Endodermal cell (in vitro differentiated cells): ENCODE results near the gene HLF. TPM values are rescaled to one million over a fixed set of nuclear protein-coding genes. Genes with fewer than 3 reads are reported as not detected.

Experiments used
- DNase-seq: peaks from one replicate; pipeline ENCODE4 v3.0.0-alpha.2; 2017
- H3K27ac ChIP-seq: 2 replicates; pipeline ENCODE4 v1.5.1; 2013; ENCODE audit warnings: mild to moderate bottlenecking, low read depth, low read length, moderate library complexity
- H3K27me3 ChIP-seq: 2 replicates; pipeline ENCODE4 v1.6.1; 2013; ENCODE audit warnings: mild to moderate bottlenecking, low read length, moderate library complexity; ENCODE audit not compliant: insufficient read depth, control insufficient read depth, poor library complexity, severe bottlenecking
- H3K36me3 ChIP-seq: 2 replicates; pipeline ENCODE4 v1.7.0; 2013; ENCODE audit warnings: mild to moderate bottlenecking, low read length, moderate library complexity; ENCODE audit not compliant: control insufficient read depth, insufficient read depth
- H3K4me1 ChIP-seq: one replicate; pipeline ENCODE4 v1.7.0; 2013; ENCODE audit warnings: low read length; ENCODE audit not compliant: control insufficient read depth, insufficient read depth
- H3K4me3 ChIP-seq: 2 replicates; pipeline ENCODE4 v1.5.1; 2013; ENCODE audit warnings: mild to moderate bottlenecking, low read length, moderate library complexity
- H3K9ac ChIP-seq: 2 replicates; pipeline ENCODE4 v1.6.1; 2013; ENCODE audit warnings: mild to moderate bottlenecking, low read length, moderate library complexity; ENCODE audit not compliant: poor library complexity, severe bottlenecking; ENCODE audit errors: extremely low read depth
- H3K9me3 ChIP-seq: 2 replicates; pipeline ENCODE4 v1.6.1; 2013; ENCODE audit warnings: mild to moderate bottlenecking, low read length, moderate library complexity; ENCODE audit not compliant: control insufficient read depth
- H3K27ac Mint-ChIP-seq: 2 replicates; pipeline ENCODE4 v1.8.0; 2020; ENCODE audit warnings: mixed read lengths
- H3K27me3 Mint-ChIP-seq: 2 replicates; pipeline ENCODE4 v1.8.0; 2021; ENCODE audit warnings: mild to moderate bottlenecking, mixed read lengths; ENCODE audit not compliant: insufficient read depth
- H3K36me3 Mint-ChIP-seq: 2 replicates; pipeline ENCODE4 v1.8.0; 2020; ENCODE audit warnings: low read depth, mixed read lengths
- H3K4me1 Mint-ChIP-seq: 2 replicates; pipeline ENCODE4 v1.8.0; 2020; ENCODE audit warnings: mixed read lengths
- H3K4me3 Mint-ChIP-seq: 2 replicates; pipeline ENCODE4 v1.8.0; 2020; ENCODE audit warnings: mild to moderate bottlenecking, moderate library complexity, mixed read lengths
- H3K9me3 Mint-ChIP-seq: 2 replicates; pipeline ENCODE4 v1.8.0; 2020; ENCODE audit warnings: mild to moderate bottlenecking, mixed read lengths
- WGBS, 2 experiments: methylation state at CpG; one replicate each; pipeline versions ENCODE4 v1.1.5 to v1.1.7; 2013; ENCODE audit warnings: missing lambda C conversion rate in 2 of 2, mixed read lengths in 1 of 2; ENCODE audit not compliant: insufficient coverage in 1 of 2, insufficient read length in 1 of 2; 5-methylcytosine and 5-hydroxymethylcytosine counted together
- total RNA-seq, 2 donors: library from RNA; stranded (reverse); fragmentation: NEBNext Ultra II Directional in 1 of 2; extraction: Animal tissue kit (Norgen Biotek cat#: 25700) in 1 of 2; gene quantifications; 2 replicates in 1 of 2; 3 replicates in 1 of 2; pipeline ENCODE4 v1.2.1, GENCODE V29; 2021
- TF ChIP-seq, protein P1 (sequence below): fragments of 200-600 bp; sonication (generic); conservative IDR thresholded peaks from 2 replicates; pipeline ENCODE4 v1.5.0; 2021; ENCODE audit warnings: antibody characterized with exemption, mild to moderate bottlenecking

The HLF gene
- total RNA-seq, 2 donors from 2014 or later = not detected

DNA sequence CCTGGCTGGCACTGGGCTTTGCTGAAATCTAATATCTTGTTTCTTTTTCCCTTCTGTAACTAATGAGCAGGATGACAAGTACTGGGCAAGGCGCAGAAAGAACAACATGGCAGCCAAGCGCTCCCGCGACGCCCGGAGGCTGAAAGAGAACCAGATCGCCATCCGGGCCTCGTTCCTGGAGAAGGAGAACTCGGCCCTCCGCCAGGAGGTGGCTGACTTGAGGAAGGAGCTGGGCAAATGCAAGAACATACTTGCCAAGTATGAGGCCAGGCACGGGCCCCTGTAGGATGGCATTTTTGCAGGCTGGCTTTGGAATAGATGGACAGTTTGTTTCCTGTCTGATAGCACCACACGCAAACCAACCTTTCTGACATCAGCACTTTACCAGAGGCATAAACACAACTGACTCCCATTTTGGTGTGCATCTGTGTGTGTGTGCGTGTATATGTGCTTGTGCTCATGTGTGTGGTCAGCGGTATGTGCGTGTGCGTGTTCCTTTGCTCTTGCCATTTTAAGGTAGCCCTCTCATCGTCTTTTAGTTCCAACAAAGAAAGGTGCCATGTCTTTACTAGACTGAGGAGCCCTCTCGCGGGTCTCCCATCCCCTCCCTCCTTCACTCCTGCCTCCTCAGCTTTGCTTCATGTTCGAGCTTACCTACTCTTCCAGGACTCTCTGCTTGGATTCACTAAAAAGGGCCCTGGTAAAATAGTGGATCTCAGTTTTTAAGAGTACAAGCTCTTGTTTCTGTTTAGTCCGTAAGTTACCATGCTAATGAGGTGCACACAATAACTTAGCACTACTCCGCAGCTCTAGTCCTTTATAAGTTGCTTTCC is 56.0 kb downstream of the HLF start:
- WGBS, 2 experiments = 94 to 97% methylated on average over 15 to 23 of the region's 23 CpGs

DNA sequence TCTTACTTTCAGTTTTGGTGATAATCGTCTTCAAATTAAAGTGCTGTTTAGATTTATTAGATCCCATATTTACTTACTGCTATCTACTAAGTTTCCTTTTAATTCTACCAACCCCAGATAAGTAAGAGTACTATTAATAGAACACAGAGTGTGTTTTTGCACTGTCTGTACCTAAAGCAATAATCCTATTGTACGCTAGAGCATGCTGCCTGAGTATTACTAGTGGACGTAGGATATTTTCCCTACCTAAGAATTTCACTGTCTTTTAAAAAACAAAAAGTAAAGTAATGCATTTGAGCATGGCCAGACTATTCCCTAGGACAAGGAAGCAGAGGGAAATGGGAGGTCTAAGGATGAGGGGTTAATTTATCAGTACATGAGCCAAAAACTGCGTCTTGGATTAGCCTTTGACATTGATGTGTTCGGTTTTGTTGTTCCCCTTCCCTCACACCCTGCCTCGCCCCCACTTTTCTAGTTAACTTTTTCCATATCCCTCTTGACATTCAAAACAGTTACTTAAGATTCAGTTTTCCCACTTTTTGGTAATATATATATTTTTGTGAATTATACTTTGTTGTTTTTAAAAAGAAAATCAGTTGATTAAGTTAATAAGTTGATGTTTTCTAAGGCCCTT is 56.8 kb downstream of the HLF start:
- no peak overlapping the region for H3K27ac Mint-ChIP-seq
- no peak overlapping the region for H3K4me3 ChIP-seq
- no peaks in the 10 kb centered on the region for H3K9me3 Mint-ChIP-seq
- no peak overlapping the region for H3K9ac ChIP-seq
- no peaks in the 10 kb centered on the region for H3K27me3 ChIP-seq
- H3K9me3 ChIP-seq = no peaks in the 10 kb centered on the region
- 83 to 94% methylated on average over 1 to 6 of the region's 6 CpGs for WGBS, 2 experiments
- H3K4me3 Mint-ChIP-seq = no peak overlapping the region
- H3K36me3 ChIP-seq = no peaks in the 10 kb centered on the region
- no peaks in the 10 kb centered on the region for H3K4me1 Mint-ChIP-seq
- no peaks in the 10 kb centered on the region for H3K4me1 ChIP-seq
- H3K27me3 Mint-ChIP-seq = no peaks in the 10 kb centered on the region
- TF ChIP-seq, protein P1, sequence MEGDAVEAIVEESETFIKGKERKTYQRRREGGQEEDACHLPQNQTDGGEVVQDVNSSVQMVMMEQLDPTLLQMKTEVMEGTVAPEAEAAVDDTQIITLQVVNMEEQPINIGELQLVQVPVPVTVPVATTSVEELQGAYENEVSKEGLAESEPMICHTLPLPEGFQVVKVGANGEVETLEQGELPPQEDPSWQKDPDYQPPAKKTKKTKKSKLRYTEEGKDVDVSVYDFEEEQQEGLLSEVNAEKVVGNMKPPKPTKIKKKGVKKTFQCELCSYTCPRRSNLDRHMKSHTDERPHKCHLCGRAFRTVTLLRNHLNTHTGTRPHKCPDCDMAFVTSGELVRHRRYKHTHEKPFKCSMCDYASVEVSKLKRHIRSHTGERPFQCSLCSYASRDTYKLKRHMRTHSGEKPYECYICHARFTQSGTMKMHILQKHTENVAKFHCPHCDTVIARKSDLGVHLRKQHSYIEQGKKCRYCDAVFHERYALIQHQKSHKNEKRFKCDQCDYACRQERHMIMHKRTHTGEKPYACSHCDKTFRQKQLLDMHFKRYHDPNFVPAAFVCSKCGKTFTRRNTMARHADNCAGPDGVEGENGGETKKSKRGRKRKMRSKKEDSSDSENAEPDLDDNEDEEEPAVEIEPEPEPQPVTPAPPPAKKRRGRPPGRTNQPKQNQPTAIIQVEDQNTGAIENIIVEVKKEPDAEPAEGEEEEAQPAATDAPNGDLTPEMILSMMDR = no peak
- DNase-seq = peak; percentile 2
- no peaks in the 10 kb centered on the region for H3K36me3 Mint-ChIP-seq
- no peak overlapping the region for H3K27ac ChIP-seq

More for the DNA sequence above, 56.0 kb downstream of the HLF start:
- Mint-ChIP-seq H3K36me3 (no peaks in the 10 kb centered on the region), H3K9me3 (no peaks in the 10 kb centered on the region), H3K27ac (no peak overlapping the region), H3K4me1 (no peaks in the 10 kb centered on the region), H3K4me3 (no peak overlapping the region), H3K27me3 (no peaks in the 10 kb centered on the region)
- DNase-seq = peak; percentile 49
- TF ChIP-seq, protein P1 = no peak
- no peak overlapping the region for H3K4me3 ChIP-seq
- no peaks in the 10 kb centered on the region for H3K9me3 ChIP-seq
- no peaks in the 10 kb centered on the region for H3K36me3 ChIP-seq
- no peaks in the 10 kb centered on the region for H3K4me1 ChIP-seq
- H3K27ac ChIP-seq = no peak overlapping the region
- no peak overlapping the region for H3K9ac ChIP-seq
- no peaks in the 10 kb centered on the region for H3K27me3 ChIP-seq

DNA sequence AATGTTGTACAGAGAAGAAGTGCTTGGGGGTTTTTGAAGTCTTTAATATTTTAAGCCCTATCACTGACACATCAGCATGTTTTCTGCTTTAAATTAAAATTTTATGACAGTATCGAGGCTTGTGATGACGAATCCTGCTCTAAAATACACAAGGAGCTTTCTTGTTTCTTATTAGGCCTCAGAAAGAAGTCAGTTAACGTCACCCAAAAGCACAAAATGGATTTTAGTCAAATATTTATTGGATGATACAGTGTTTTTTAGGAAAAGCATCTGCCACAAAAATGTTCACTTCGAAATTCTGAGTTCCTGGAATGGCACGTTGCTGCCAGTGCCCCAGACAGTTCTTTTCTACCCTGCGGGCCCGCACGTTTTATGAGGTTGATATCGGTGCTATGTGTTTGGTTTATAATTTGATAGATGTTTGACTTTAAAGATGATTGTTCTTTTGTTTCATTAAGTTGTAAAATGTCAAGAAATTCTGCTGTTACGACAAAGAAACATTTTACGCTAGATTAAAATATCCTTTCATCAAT is 57.8 kb downstream of the HLF start:
- Mint-ChIP-seq H3K27me3 (no peaks in the 10 kb centered on the region), H3K9me3 (no peaks in the 10 kb centered on the region), H3K4me1 (no peaks in the 10 kb centered on the region), H3K36me3 (no peaks in the 10 kb centered on the region), H3K27ac (no peak overlapping the region), H3K4me3 (no peak overlapping the region)
- Histone ChIP-seq H3K4me3 (no peak overlapping the region), H3K36me3 (no peaks in the 10 kb centered on the region), H3K27me3 (no peaks in the 10 kb centered on the region), H3K4me1 (no peaks in the 10 kb centered on the region), H3K9me3 (no peaks in the 10 kb centered on the region), H3K27ac (no peak overlapping the region), H3K9ac (no peak overlapping the region)
- 91 to 98% methylated on average over 10 to 11 of the region's 11 CpGs for WGBS, 2 experiments
- TF ChIP-seq, protein P1 = no peak
- DNase-seq = peak; percentile 3
